HL-60/S4 treated with phorbol 12-myristate 13-acetate at 8.2 ng/mL for 4 days and 3 days (cell line): ENCODE measurements around the gene PDCL3.

ENCODE experiments used
- in situ Hi-C: fragments of 300-500 bp; cut with MboI; formaldehyde crosslinking; loops from 2 replicates; pipeline ENCODE4 v1.15.0; 2022; ENCODE audit warnings: low sequenced_read_pairs

Gene PDCL3

GRCh38 chr2:100562613-100563406, at the start of gene PDCL3:
PDCL3 (plus strand) TSS chr2:100562993; CDS start chr2:100563068, 75 bp downstream.
- in situ Hi-C loops: no loop called here

DNA sequence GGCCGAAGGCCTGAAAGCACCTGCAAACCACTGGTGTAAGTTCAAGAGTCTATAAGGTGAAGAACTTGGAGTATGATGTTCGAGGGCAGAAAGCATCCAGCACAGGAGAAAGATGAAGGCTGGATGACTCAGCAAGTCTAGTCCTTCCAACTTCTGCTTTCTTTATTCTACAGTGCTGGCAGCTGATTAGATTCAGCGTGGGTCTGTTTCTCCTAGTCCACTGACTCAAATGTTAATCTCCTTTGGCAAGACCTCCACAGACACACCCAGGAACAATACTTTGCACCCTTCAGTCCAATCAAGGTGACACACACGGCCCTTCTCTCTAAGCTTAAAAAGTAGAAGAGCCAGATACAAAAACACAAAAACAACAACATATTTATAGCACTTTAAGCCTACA, 49.1 kb upstream of the PDCL3 start:
- in situ Hi-C loops: no loop called here

DNA sequence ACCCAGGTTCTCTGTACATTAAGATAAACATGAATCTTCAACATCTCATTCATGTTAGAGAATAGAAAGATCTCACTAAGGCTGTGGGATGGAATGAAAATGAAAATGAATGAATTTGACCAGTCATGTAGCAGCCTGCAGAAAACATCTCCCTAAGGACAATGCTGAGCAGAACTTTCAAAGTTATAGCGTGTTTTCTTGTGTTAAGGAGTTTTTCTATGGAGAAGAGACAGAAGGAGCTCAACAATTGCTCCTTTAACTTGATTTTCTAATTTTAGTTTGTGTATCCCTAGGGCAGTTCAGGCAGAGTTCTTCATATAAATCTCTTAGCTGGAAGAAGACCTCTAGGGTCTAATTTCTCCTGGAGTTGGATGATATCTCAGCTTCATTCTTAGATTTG, 45.2 kb upstream of the PDCL3 start:
- in situ Hi-C loops: no loop called here

GRCh38 chr2:100518801-100519200, 44.0 kb upstream of the PDCL3 start:
- in situ Hi-C loops: no loop called here

GRCh38 chr2:100520224-100520623, 42.6 kb upstream of the PDCL3 start:
- in situ Hi-C loops: no loop called here

DNA sequence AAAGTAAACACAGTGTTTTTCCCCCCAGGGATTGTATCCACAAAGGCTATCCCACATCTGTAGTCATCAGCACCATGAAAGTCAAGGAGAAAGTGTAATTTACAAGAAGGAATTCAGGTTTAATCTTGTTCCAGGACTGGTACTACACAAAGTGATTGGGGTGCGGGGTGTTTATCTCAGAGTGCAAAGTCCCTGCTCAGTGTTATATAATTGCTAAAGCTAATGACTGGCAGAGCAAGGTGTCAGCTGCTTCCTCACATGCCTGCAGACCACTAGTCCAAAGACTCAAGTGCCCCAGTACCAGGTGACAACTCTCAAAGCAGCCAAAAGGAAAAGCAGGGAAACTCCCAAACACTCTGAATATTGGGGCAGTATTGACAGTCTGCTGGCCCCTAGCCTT, 40.4 kb upstream of the PDCL3 start:
- in situ Hi-C loops: no loop called here

DNA sequence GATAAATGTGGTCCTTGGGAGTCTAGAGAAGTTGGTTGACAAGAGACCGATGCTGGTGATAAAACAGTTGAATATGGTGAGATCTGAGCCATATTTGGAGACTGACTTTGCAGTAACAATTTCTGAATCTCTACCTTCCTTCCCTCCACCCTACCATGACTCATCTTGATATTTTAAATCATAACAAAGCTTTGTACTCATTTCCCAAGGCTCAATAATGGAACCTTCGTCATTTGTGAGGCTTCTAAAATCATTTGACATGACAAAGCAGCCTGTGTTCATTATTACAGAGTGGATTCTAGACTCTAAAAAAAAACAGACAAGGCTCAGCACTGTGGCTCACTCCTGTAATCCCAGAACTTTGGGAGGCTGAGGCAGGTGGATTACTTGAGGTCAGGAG, 38.5 kb upstream of the PDCL3 start:
- in situ Hi-C loops: no loop called here

- in situ Hi-C loops: loop anchor here (25.0 kb wide), 1 partner anchor 265 kb away; no protein-coding TSS in a partner anchor
Measured at GRCh38 chr2:100526868-100527267, 35.9 kb upstream of the PDCL3 start.

- in situ Hi-C loops: loop anchor here (25.0 kb wide), 1 partner anchor 265 kb away; no protein-coding TSS in a partner anchor
Measured at GRCh38 chr2:100527440-100528015, 35.3 kb upstream of the PDCL3 start.

DNA sequence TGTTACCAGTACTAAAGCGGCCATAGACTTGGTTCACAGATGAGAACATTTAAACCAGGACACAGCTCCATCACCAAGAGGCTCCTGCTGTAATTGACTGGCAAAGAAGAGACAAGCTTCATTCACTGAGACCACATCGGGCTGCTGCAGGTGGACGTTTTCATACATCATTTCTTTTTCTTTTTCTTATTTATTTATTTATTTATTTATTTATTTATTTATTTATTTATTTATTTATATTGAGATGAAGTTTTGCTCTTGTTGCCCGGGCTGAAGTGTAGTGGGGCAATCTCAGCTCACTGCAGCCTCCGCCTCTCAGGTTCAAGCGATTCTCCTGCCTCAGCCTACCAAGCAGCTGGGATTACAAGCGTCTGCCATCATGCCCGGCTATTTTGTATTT, 33.6 kb upstream of the PDCL3 start:
- in situ Hi-C loops: loop anchor here (25.0 kb wide), 1 partner anchor 267 kb away; no protein-coding TSS in a partner anchor

DNA sequence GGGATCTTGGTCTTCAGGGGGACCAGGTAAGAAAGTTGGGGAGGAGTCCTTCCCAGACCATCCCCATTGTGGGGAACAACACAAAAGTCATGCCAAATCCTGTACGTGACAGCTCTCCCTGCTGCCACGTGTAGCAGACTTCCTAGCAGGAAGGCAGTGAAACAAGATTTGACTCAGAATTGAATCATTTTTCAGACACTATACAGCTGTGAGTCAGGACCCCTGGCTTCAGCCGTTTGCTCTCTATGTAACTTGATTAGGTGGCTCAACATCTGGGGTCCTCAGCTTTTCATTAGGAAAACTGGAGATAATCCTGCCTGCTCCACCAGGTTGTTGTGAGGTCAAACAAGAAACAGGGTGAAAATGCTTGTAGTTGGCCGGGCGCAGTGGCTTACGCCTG, 32.9 kb upstream of the PDCL3 start:
- in situ Hi-C loops: loop anchor here (25.0 kb wide), 1 partner anchor 268 kb away; no protein-coding TSS in a partner anchor

DNA sequence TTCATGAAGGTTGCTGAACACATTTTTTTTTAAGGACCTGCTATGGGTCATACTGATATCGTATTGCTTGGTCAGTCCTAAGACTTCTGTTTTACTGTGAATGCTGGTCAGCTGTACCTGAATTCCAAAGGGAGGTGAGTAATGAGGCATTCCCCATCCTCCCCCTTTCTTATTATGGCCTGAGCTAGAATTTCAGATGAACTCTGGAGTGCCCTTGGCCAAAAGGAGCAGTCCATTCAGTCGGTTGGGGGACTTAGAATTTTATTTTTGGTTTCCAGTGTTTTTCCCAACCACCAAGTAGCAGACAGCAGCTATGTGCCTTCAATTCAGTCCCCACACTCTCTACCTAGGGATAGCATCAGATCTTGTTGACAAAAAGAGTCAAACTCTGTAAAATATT, 26.9 kb upstream of the PDCL3 start:
- in situ Hi-C loops: loop anchor here (25.0 kb wide), 1 partner anchor 274 kb away; no protein-coding TSS in a partner anchor

DNA sequence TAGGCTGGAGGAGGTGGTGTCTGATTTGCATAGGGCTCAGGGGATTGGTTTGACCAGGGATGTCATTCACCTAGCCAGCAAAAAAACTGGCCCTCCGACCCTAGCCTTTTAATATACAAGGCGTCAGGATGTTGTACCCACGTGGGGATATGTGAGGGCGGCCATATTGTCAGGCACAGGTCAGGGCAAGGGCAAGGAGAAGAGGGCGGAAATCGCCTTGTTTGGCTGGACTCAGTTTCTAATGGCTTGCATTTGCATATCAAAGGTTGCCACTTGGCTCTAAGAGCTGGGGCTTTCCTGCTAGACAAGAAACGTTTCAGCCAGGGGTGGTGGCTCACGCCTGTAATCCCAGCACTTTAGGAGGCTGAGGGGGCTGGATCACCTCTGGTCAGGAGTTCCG, 24.9 kb upstream of the PDCL3 start:
- in situ Hi-C loops: loop anchor here (25.0 kb wide), 1 partner anchor 276 kb away; no protein-coding TSS in a partner anchor

DNA sequence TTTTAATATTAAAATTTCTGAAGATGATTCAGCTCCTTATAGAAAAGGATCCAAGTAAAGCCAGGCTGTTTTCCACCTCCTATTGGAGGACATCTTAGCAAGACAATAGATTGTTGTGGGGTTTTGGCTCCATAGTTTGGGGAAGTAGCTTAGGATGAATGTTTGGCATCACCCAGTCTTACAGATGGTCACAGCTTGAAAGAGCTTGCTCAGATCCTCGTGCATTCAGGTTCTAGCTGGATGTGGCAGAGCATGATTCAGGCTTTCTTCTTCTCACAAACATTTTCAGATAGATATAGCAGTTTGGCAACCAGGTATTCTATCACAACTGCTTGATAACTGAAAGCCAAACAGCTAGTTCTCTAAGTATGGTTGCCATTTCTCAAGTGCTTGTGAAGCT, 23.6 kb upstream of the PDCL3 start:
- in situ Hi-C loops: loop anchor here (25.0 kb wide), 1 partner anchor 277 kb away; no protein-coding TSS in a partner anchor

DNA sequence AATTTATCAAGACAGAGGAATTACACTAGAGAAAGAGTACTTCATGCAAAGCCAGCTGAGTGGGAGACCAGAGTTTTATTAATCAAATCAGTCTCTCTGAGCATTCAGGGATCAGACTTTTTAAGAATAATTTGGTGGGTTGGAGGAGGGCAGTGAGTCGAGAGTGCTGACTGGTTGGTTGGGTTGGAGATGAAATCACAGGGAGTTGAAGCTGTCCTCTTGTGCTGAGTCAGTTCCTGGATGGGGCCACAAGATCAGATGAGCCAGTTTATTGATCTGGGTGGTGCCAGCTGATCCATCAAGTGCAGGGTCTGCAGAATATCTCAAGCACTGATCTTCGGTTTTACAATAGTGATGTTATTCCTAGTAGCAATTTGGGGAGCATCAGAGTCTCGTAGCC, 21.4 kb upstream of the PDCL3 start:
- in situ Hi-C loops: loop anchor here (25.0 kb wide), 1 partner anchor 279 kb away; no protein-coding TSS in a partner anchor

DNA sequence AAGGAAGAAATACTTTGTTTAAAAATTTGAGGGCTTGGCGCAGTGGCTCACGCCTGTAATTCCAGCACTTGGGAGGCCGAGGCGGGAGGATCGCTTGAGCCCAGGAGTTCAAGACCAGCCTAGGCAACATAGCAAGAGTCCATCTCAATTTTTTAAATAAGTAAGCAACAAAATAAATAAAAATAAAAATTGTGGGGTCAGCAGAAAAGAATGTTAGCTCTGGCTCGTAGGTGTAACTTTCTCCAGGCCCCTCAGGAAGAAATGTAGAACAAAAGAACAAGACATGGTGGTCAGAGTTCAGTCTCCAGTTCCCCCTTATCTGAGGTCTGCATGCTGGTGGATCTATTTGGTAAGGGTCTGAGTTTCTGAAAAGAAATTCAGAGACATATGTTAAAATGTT, 20.4 kb upstream of the PDCL3 start:
- in situ Hi-C loops: loop anchor here (25.0 kb wide), 1 partner anchor 280 kb away; no protein-coding TSS in a partner anchor

GRCh38 chr2:100544911-100545596, 17.7 kb upstream of the PDCL3 start:
- in situ Hi-C loops: loop anchor here (25.0 kb wide), 1 partner anchor 283 kb away; no protein-coding TSS in a partner anchor

GRCh38 chr2:100546469-100546868, 16.3 kb upstream of the PDCL3 start:
- in situ Hi-C loops: loop anchor here (25.0 kb wide), 1 partner anchor 284 kb away; no protein-coding TSS in a partner anchor

- in situ Hi-C loops: loop anchor here (25.0 kb wide), 1 partner anchor 286 kb away; no protein-coding TSS in a partner anchor
Measured at GRCh38 chr2:100548771-100549170, 14.0 kb upstream of the PDCL3 start.

DNA sequence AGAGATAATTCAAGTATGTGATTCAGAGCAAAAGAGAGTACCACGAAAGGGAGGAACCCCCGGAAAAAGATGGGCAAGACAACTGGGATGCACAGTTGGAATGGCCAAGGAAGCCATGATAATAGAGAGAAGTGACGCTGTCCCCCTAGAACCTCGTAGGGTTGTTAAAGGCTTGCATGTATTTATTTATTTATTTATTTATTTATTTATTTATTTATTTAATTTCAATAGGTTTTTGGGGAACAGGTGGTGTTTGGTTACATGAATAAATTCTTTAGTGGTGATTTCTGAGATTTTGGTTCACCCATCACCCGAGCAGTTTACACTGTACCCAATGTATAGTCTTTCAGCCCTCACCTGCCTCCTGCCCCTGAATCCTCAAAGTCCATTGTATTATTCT, 11.5 kb upstream of the PDCL3 start:
- in situ Hi-C loops: no loop called here

DNA sequence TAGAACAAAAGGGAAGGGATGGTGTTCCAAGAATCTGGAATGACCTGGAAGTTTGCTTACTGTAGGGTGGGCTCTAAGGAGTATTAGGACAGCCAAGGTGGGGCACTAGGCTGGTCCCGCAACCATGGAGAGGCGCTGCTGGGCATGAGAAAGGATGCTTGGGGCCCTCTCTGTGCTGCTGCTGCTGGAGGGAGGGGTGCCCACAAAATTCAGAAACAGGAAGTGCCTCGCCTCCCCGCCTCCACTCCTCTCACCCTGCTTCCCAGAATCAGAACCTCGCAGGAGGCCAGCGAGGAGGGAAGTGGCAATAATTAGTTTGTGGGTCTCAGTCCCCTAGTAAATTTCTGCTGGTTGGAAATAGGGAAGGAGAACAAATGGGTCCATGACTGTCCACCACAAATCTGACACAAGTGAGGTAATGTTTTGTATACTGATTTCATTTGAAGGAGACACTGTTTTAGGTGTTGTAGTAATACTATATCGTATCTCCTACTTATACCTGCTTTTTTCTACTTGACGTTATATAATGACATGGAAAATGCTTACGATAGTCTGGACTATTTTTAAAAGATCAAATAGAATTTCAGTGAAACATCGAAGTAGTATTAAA, 7.9 kb upstream of the PDCL3 start:
- in situ Hi-C loops: no loop called here
